GM18502 (cell line): ENCODE data around the gene SOCS3.
A peak's percentile ranks its signal among the peaks of the same experiment; 100 is the strongest.

Source experiments
- ATAC-seq: cut with Tn5 transposase; IDR thresholded peaks from one replicate; pipeline ENCODE4 v1.9.1; 2021; ENCODE audit warnings: mild to moderate bottlenecking; ENCODE audit not compliant: unreplicated experiment, poor library complexity

Gene SOCS3

GRCh38 chr17:78353834-78354233 is 6.0 kb downstream of the SOCS3 start:
- no peak for ATAC-seq

GRCh38 chr17:78351449-78352006 is 8.3 kb downstream of the SOCS3 start:
- ATAC-seq = no peak

DNA sequence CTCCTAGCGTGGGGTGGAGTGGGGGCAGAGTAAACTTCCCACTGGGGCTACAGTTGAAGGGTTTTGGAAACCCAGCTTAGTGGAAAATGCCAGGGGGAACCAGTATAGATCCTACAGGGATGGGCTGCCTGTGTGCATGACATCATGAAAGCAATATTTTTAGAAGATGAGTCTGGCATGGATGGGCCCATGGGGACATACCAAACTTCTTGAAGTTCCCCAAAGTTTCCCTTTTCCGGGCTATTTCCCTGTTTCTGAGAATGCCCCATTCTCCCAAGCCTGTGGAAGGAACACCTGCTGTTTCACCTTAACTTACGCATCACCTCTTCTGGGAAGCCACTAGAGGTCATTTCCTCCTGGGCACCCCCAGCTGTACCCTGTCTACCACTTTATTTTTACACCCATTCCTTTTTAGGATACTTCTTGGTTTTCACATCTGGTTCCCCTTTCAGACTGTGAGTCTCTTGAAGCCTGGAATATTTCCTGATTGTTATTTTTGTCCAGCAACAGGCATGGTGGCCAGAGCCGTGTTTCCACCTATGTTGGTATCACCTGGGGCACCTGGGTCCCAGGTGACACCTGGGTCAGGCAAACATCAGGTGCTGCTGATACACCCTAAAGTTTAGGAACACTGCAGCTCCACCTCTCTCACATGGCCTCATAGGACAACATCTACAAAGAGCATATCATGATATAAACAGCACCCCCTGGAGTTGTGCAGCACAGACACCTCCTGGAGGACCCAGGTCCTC is 9.8 kb downstream of the SOCS3 start:
- no peak for ATAC-seq

GRCh38 chr17:78348055-78348770 is 11.7 kb downstream of the SOCS3 start:
- ATAC-seq = no peak

- ATAC-seq = no peak
Measured at GRCh38 chr17:78347453-78347852, 12.4 kb downstream of the SOCS3 start.

DNA sequence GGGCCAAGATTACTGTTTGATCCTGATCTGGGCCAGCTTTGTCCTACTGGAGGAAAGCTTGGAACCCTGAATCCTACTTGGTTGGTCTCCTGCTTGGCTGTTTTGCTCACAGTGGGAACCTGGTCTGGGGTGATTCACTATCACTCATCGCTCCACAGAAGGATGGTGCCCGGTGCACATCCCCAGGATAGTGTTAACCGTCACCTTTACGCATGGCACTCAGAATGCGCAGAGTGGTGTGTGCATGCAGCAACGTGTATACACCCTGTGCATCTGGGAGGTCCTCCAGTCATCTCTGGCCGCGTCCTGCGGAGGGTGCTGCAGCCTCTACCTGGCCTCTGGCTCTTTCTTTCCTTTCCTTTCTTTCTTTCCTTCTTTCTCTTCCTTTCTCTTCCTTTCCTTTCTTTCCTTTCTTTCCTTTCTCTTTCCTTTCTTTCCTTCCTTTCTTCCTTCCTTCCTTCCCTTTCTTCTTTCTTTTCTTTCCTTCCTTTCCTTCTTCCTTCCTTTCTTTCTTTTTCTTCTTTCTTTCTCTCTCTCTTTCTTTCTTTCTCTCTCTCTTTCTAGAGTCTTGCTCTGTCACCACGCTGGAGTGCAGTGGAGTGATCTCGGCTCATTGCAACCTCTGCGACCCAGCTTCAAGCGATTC is 13.1 kb downstream of the SOCS3 start:
- no peak for ATAC-seq

DNA sequence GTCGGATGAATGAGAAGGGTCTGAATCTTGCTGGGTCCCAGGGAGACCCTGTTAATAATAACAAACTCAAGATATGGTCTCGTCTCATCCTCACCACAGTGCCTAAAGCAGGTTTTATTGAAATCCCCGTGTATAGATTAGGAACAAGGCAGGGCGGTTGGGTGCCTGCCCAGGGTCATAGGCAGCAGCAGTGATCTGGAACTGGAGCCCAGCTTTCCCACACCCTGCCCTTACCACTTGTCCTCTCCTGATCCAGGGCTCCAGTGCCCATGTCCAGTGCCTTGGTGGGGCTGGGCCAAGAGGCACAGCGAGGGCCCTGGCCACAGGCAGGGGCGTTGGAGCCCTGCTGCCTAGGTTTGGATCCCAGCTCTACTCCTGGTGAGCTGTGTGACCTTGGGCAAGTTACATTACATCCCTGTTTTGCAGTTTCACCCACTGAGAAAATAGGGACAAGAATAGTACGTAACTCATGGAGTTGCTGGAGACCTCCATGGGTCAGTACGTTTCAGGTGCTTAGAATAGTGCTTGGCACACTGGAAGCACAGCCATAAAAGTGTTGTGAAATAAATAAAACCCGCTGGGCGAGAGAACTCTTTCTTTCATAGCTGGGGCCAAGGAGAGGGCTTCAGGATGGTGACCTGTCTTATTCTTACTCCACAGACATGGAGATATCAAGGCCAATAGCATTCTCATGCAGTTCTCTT is 13.9 kb downstream of the SOCS3 start:
- ATAC-seq = no peak

DNA sequence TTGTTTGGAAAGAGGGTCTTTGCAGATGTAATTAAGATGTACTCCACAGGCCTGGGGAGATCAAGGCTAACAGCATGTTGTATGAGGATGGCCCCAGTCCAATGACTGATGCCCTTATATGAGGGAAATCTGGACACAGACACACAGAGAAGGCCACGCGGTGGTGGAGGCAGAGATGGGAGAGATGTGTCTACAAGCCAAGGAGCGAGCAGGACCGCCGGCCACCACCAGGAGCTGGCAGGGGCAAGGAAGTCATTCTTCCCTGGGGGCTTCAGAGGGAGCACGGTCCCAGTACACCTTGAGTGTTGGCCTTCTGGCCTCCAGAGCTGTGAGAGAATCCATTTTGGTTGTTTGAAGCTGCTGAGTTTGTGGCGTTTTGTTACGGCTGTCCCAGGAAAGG is 14.7 kb downstream of the SOCS3 start:
- ATAC-seq = no peak

DNA sequence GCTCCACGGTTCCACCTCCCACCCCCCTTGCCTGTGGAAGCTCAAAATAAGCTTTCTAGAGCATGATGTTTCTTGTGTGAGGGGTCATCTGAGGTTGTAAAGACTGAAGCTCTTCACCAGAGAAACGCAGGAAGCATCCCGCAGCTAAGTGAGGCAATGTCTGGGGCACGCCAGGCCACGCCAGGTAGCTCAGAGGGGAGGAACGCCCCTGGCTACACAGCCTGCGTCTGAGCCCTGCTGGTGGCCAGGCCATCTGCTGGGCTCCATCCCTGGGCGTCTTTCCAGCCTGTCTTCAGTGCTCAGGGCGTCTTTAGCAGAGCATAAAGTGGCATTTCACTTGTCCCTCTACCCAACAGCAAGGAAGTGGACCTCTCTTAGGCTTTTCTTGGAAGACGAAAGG is 15.2 kb downstream of the SOCS3 start:
- ATAC-seq = no peak

DNA sequence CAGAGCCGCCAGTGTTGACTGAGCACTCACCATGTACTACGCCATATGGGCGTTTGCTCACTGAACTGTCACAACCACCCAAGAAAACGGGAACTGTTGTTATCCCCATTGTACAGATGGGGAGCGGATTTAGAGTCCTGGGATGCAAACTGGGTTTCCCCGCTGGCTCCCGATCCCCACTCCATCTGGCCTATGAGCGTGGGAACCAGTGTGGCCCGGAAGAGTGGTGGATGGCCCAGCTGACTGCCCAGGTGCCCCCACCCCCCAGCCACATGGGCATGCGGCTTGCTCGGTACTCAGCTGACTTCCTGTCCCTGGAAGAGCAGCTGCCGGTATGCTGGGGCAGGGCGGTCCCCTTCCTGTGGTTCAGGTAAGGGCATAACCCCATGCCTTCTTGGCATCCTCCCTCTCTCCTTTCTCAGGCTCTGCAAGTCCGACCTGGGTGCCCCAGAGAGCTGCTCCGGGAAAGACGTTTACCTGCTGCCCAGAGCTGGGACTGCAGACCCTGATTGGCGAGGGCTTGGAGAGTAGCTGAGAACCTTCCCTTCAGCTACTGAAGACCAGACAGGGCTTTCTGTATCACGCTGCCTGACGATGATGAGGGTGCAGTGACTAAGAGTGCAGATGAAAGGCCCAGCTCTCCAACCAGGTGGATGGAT is 16.2 kb downstream of the SOCS3 start:
- ATAC-seq = no peak

- no peak for ATAC-seq
Measured at GRCh38 chr17:78343187-78343542, 16.7 kb downstream of the SOCS3 start.

DNA sequence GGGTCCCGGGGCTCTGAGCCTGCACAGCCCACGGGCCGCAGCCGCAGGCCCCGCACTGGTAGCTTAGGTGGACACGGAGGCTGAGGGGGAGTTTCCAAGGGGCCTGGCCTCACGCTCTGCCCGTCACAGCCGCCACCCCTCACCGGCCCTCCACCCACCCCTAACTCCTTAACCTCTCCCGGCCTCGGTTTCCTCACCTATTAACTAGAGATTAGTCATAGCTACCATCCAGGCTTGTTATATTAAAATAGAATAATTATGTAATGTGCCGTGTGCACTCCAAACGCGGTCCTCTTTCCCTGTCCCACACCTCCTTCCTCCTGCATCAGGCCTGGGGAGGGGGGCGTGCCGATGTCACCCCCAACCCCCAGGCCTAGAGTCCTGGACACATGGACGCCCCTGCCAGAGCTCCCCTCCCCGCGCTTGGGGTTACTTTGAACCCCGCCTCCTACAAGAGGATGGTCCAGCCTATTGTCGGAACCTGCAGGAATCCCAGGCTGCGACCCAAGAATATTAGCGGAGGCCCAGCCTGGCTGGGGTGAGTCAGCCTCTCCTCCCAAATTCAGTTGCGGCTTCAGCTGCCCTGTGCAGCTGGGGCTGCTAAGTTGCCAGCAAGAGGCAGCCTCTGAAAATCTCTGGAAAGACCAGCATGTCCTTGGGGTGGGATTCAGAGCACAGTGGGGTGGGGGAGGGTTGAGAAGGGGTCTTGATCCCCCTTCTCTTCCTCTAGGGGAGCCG is 17.3 kb downstream of the SOCS3 start:
- no peak for ATAC-seq

- ATAC-seq = no peak
Measured at GRCh38 chr17:78341559-78342448, 18.1 kb downstream of the SOCS3 start.

GRCh38 chr17:78340183-78340955 is 19.5 kb downstream of the SOCS3 start:
- ATAC-seq = no peak

DNA sequence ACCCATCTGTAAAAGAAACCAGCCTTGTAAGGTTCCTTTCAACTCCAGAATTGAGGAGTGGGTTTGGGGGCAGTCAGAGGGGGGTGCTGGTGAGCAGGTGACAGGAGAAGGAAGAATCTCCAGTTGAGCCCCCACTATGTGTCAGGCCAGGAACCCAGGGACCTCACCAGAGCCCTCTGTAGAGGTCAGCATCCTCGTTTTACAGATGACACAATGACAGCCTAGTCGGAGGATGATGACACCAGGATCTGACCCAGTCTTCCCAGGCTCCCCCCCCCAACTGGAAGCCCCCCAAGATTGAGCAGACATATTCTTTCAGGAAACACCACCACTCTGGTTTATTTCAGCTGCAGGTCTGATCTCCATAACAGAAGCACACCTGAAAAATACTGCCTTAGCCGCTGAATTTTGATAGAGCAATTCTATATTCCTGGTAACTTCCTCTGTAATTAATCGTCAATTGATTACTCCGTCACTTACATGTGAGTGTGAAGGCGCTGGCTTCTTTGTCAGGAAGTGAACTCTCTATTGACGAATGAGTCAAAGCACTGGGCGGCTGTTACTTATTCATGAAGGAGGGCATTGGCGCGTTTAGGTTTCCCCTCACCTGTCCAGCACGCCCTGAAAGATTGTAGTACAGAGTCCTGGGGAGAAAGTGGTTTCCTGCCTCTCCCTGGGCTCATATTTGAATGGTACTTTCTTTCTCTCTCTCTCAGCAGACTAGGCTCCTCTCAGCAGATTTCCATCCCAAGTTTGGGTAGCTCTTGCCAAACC is 21.2 kb downstream of the SOCS3 start:
- ATAC-seq = no peak

GRCh38 chr17:78337244-78338109 is 22.4 kb downstream of the SOCS3 start:
- ATAC-seq = peak; percentile 63
